Kidney (tissue), 14 donors: Measurements from ENCODE around the gene INTS1. TPM values are rescaled to one million over a fixed set of nuclear protein-coding genes. Genes with fewer than 3 reads are reported as not detected.

ENCODE experiments used
- DNase-seq, 5 donors: peaks; one replicate each; pipeline ENCODE4 v3.0.0-alpha.2; 2013 to 2020
- FAIRE-seq: peaks from 2 replicates; lab custom pipeline; 2012; peaks lifted over from hg19 to GRCh38; lab: Jason Lieb, UNC
- H3K27ac ChIP-seq, 2 donors: one replicate each; pipeline ENCODE4 v1.7.0; 2013; ENCODE audit warnings: low read depth in 2 of 2, low read length in 2 of 2, inconsistent platforms in 1 of 2
- H3K27me3 ChIP-seq: one replicate; pipeline ENCODE4 v1.7.1; 2013; ENCODE audit warnings: low read length, inconsistent platforms; ENCODE audit not compliant: control insufficient read depth, insufficient read depth
- H3K36me3 ChIP-seq, 3 donors: one replicate each; pipeline versions ENCODE4 v1.7.0 to v1.7.1; 2013; ENCODE audit warnings: low read length in 3 of 3, control low read depth in 1 of 3, inconsistent platforms in 1 of 3; ENCODE audit not compliant: insufficient read depth in 3 of 3, control insufficient read depth in 2 of 3
- H3K4me1 ChIP-seq, 3 donors: one replicate each; pipeline versions ENCODE4 v1.7.0 to v1.7.1; 2013; ENCODE audit warnings: low read length in 3 of 3, inconsistent platforms in 1 of 3, low read depth in 1 of 3; ENCODE audit not compliant: control insufficient read depth in 2 of 3, insufficient read depth in 2 of 3
- H3K4me3 ChIP-seq, 3 donors: one replicate each; pipeline versions ENCODE4 v1.7.0 to v1.8.1; 2013; ENCODE audit warnings: low read length in 3 of 3, control low read depth in 1 of 3, inconsistent platforms in 1 of 3
- H3K9ac ChIP-seq, 3 donors: one replicate each; pipeline versions ENCODE4 v1.7.0 to v1.7.1; 2013; ENCODE audit warnings: low read length in 3 of 3, control low read depth in 1 of 3, inconsistent platforms in 1 of 3
- H3K9me3 ChIP-seq, 3 donors: one replicate each; pipeline versions ENCODE4 v1.7.0 to v1.7.1; 2013; ENCODE audit warnings: low read length in 3 of 3, control low read depth in 1 of 3, inconsistent platforms in 1 of 3; ENCODE audit not compliant: control insufficient read depth in 2 of 3, insufficient read depth in 1 of 3
- CTCF ChIP-seq: IDR thresholded peaks from 3 replicates; pipeline ENCODE4 v1.5.1; 2012; ENCODE audit warnings: mild to moderate bottlenecking, moderate library complexity, borderline replicate concordance; ENCODE audit not compliant: insufficient read depth; ENCODE audit errors: extremely low read depth
- intact Hi-C: fragments of 100-400 bp; cut with DNase I; formaldehyde crosslinking; loops from one replicate; pipeline ENCODE4 v1.11.1; 2022
- polyA plus RNA-seq: library from polyadenylated mRNA; stranded (reverse); fragments of 350-450 nt; fragmentation: Illumina TruSeq; extraction: RNeasy Lipid Tissue Mini Kit (QIAGEN cat#74804); gene quantifications from one replicate; pipeline ENCODE4 v1.2.3, GENCODE V29; 2014; ENCODE audit warnings: low read depth, low replicate concordance; ENCODE audit not compliant: insufficient read depth
- total RNA-seq: library from RNA; stranded (reverse); fragmentation: NEBNext Ultra II Directional; extraction: Animal tissue kit (Norgen Biotek cat#: 25700); gene quantifications from one replicate; pipeline ENCODE4 v1.2.1, GENCODE V29; 2021
- donor health status: control.
- donor health status: control.
- donor health status: control.
- donor health status: control.
- donor health status: control.
- donor health status: DM: yes; HTN: yes; CAD: no.
- donor health status: Normal renal cell carcinoma (clear cell type).

Gene INTS1
- total and polyA plus RNA-seq, 2 donors from 2014 or later = 62.8 to 91.3 TPM

- Histone ChIP-seq H3K4me3 (no peak overlapping the region), H3K4me1 (peaks cover 0 to 8% (median 0%) of the 10 kb centered on the region in 3 donors), H3K27ac (peak overlapping the region in 1 of 2 donors; percentile 43), H3K9ac (no peak overlapping the region), H3K27me3 (no peaks in the 10 kb centered on the region), H3K9me3 (no peaks in the 10 kb centered on the region), H3K36me3 (peaks cover 0 to 9% (median 0%) of the 10 kb centered on the region in 3 donors)
- peak in 4 of 5 donors; percentile 55 to 83 (median 70) for DNase-seq
- intact Hi-C loops = no loop called here
- TF ChIP-seq CTCF = no peak
- no peak for FAIRE-seq
Observed at GRCh38 chr7:1542841-1543747, 38.9 kb upstream of the INTS1 start.

- no peak overlapping the region for H3K9ac ChIP-seq
- H3K9me3 ChIP-seq = no peaks in the 10 kb centered on the region
- peaks cover 0 to 8% (median 7%) of the 10 kb centered on the region in 3 donors for H3K4me1 ChIP-seq
- H3K27ac ChIP-seq = no peak overlapping the region
- H3K27me3 ChIP-seq = no peaks in the 10 kb centered on the region
- no peak for TF ChIP-seq CTCF
- no peak for FAIRE-seq
- H3K4me3 ChIP-seq = no peak overlapping the region
- DNase-seq = peak in 1 of 5 donors; percentile 57
- intact Hi-C loops = no loop called here
- peaks cover 0 to 9% (median 0%) of the 10 kb centered on the region in 3 donors for H3K36me3 ChIP-seq
Observed at GRCh38 chr7:1542329-1542728, 38.1 kb upstream of the INTS1 start.

GRCh38 chr7:1541431-1542162 is 37.4 kb upstream of the INTS1 start:
- no peak for TF ChIP-seq CTCF
- DNase-seq (peak in 2 of 5 donors; percentile 48 to 73), FAIRE-seq (no peak)
- intact Hi-C loops = no loop called here
- H3K27me3 ChIP-seq = no peaks in the 10 kb centered on the region
- H3K4me3 ChIP-seq = no peak overlapping the region
- peaks cover 0 to 12% (median 10%) of the 10 kb centered on the region in 3 donors for H3K4me1 ChIP-seq
- H3K27ac ChIP-seq = no peak overlapping the region
- no peak overlapping the region for H3K9ac ChIP-seq
- H3K9me3 ChIP-seq = no peaks in the 10 kb centered on the region
- H3K36me3 ChIP-seq = peaks cover 0 to 9% (median 0%) of the 10 kb centered on the region in 3 donors
